Hindlimb muscle (tissue), 1 donor: ENCODE results near the gene GASK1A. TPM values are rescaled to one million over a fixed set of nuclear protein-coding genes. Genes with fewer than 3 reads are reported as not detected.

Source experiments
- DNase-seq: peaks from one replicate; pipeline ENCODE4 v3.0.0-alpha.2; 2013
- polyA plus RNA-seq: library from polyadenylated mRNA; unstranded; fragments of 120-200 nt; gene quantifications from one replicate; pipeline ENCODE4 v1.2.1, GENCODE V29; 2013; ENCODE audit not compliant: insufficient read length

GASK1A gene
- polyA plus RNA-seq, 1 donor, result 6.1 TPM

GRCh38 chr3:42983927-42984326 lies 4.8 kb downstream of the GASK1A start:
- DNase-seq, result no peak

- DNase-seq, result no peak
These were observed 5.6 kb downstream of the GASK1A start for GRCh38 chr3:42984701-42985100.

GRCh38 chr3:42988097-42988496 lies 9.0 kb downstream of the GASK1A start:
- DNase-seq, result no peak

GRCh38 chr3:42988566-42988965 lies 9.5 kb downstream of the GASK1A start:
- DNase-seq, result no peak

GRCh38 chr3:42991341-42992315 lies 12.5 kb downstream of the GASK1A start:
- no peak for DNase-seq

GRCh38 chr3:42994595-42994994 lies 15.5 kb downstream of the GASK1A start:
- DNase-seq, result no peak

GRCh38 chr3:42996021-42996420 lies 16.9 kb downstream of the GASK1A start:
- no peak for DNase-seq

GRCh38 chr3:42996633-42997075 lies 17.5 kb downstream of the GASK1A start:
- DNase-seq, result no peak

- no peak for DNase-seq
These were observed 20.1 kb downstream of the GASK1A start for GRCh38 chr3:42999212-42999611.

GRCh38 chr3:42999632-43000031 lies 20.5 kb downstream of the GASK1A start:
- DNase-seq, result no peak

GRCh38 chr3:43000387-43000786 lies 21.3 kb downstream of the GASK1A start:
- DNase-seq, result no peak

- peak; percentile 96 for DNase-seq
These were observed 22.0 kb downstream of the GASK1A start for GRCh38 chr3:43001094-43001553.

- DNase-seq, result no peak
These were observed 22.5 kb downstream of the GASK1A start for GRCh38 chr3:43001556-43002121.

GRCh38 chr3:43004282-43004681 lies 25.2 kb downstream of the GASK1A start:
- DNase-seq, result no peak

GRCh38 chr3:43005253-43005652 lies 26.1 kb downstream of the GASK1A start:
- no peak for DNase-seq

- no peak for DNase-seq
These were observed 26.9 kb downstream of the GASK1A start for GRCh38 chr3:43005981-43006380.

GRCh38 chr3:43006825-43007224 lies 27.7 kb downstream of the GASK1A start:
- DNase-seq, result no peak

GRCh38 chr3:43009547-43009946 lies 30.4 kb downstream of the GASK1A start:
- no peak for DNase-seq

- DNase-seq, result peak; percentile 72
These were observed 31.5 kb downstream of the GASK1A start for GRCh38 chr3:43010638-43011037.

- DNase-seq, result no peak
These were observed 32.5 kb downstream of the GASK1A start for GRCh38 chr3:43011638-43012037.

- no peak for DNase-seq
These were observed 33.1 kb downstream of the GASK1A start for GRCh38 chr3:43012174-43012573.

- no peak for DNase-seq
These were observed 34.1 kb downstream of the GASK1A start for GRCh38 chr3:43013256-43013655.

GRCh38 chr3:43013743-43014155 lies 34.6 kb downstream of the GASK1A start:
- no peak for DNase-seq

GRCh38 chr3:43014241-43014640 lies 35.1 kb downstream of the GASK1A start:
- no peak for DNase-seq
